Vagina (tissue), 2 donors: Measurements from ENCODE around the gene CYP11A1. TPM values are rescaled to one million over a fixed set of nuclear protein-coding genes. Genes with fewer than 3 reads are reported as not detected.

Experiments used
- DNase-seq, 2 donors: peaks; one replicate each; pipeline ENCODE4 v3.0.0-alpha.2; 2017; ENCODE audit errors: extremely low spot score in 2 of 2
- H3K27ac ChIP-seq: fragments of 200-600 bp; sonication (generic); one replicate; pipeline ENCODE4 v1.5.1; 2019
- H3K27me3 ChIP-seq: fragments of 200-600 bp; sonication (generic); one replicate; pipeline ENCODE4 v1.5.1; 2019
- H3K36me3 ChIP-seq, 2 donors: fragments of 200-600 bp; sonication (generic); one replicate each; pipeline ENCODE4 v1.5.1; 2017 to 2019
- H3K4me1 ChIP-seq: fragments of 200-600 bp; sonication (generic); one replicate; pipeline ENCODE4 v1.5.1; 2019
- H3K4me3 ChIP-seq, 2 donors: fragments of 200-600 bp; sonication (generic); 1 replicate in 1 of 2; 2 replicates in 1 of 2; pipeline ENCODE4 v1.5.1; 2016 to 2019
- H3K9me3 ChIP-seq: fragments of 200-600 bp; sonication (generic); one replicate; pipeline ENCODE4 v1.5.1; 2019
- CTCF ChIP-seq, 3 experiments: fragments of 450-650 bp in 2 of 3; fragments of 200-600 bp in 1 of 3; sonication (generic) in 1 of 3; IDR thresholded peaks; one replicate each; pipeline ENCODE4 v1.5.1; 2017 to 2019; ENCODE audit warnings: antibody characterized with exemption in 3 of 3, mild to moderate bottlenecking in 2 of 3, moderate library complexity in 2 of 3
- POLR2A ChIP-seq, 2 donors: fragments of 450-650 bp; IDR thresholded peaks; one replicate each; pipeline ENCODE4 v1.6.1; 2017; ENCODE audit warnings: antibody characterized with exemption in 2 of 2, mild to moderate bottlenecking in 2 of 2, moderate library complexity in 2 of 2
- POLR2AphosphoS5 ChIP-seq, 2 donors: sonication (generic); formaldehyde crosslinking; IDR thresholded peaks; one replicate each; pipeline ENCODE4 v1.9.0; 2017; ENCODE audit warnings: antibody characterized with exemption in 2 of 2, mild to moderate bottlenecking in 2 of 2, low read depth in 1 of 2; ENCODE audit not compliant: insufficient read depth in 1 of 2
- intact Hi-C: fragments of 100-400 bp; cut with DNase I; formaldehyde crosslinking; loops from one replicate; pipeline ENCODE4 v1.15.1; 2023
- total RNA-seq: library from RNA; depleted of rRNA; stranded (reverse); fragments of >200 nt; gene quantifications from one replicate; pipeline ENCODE4 v1.2.3, GENCODE V29; 2016

CYP11A1 gene
- total RNA-seq, 1 donor from 2014 or later: 8.8 TPM

GRCh38 chr15:74395319-74396145, 28.1 kb upstream of the CYP11A1 start:
- H3K27me3 ChIP-seq: no peaks in the 10 kb centered on the region
- no peaks in the 10 kb centered on the region for H3K9me3 ChIP-seq
- H3K4me1 ChIP-seq: no peaks in the 10 kb centered on the region
- H3K27ac ChIP-seq: no peak overlapping the region
- H3K4me3 ChIP-seq: no peak overlapping the region
- DNase-seq: no peak
- no peaks in the 10 kb centered on the region for H3K36me3 ChIP-seq
- no peak for TF ChIP-seq POLR2A (IDR thresholded peaks at IDR 0.05)
- no peak for TF ChIP-seq POLR2AphosphoS5 (IDR thresholded peaks at IDR 0.05; ENCODE audit: insufficient read depth in 1 of 2, low read depth in 1 of 2)
- TF ChIP-seq CTCF (IDR thresholded peaks at IDR 0.05): no peak
- intact Hi-C loops: no loop called here

DNA sequence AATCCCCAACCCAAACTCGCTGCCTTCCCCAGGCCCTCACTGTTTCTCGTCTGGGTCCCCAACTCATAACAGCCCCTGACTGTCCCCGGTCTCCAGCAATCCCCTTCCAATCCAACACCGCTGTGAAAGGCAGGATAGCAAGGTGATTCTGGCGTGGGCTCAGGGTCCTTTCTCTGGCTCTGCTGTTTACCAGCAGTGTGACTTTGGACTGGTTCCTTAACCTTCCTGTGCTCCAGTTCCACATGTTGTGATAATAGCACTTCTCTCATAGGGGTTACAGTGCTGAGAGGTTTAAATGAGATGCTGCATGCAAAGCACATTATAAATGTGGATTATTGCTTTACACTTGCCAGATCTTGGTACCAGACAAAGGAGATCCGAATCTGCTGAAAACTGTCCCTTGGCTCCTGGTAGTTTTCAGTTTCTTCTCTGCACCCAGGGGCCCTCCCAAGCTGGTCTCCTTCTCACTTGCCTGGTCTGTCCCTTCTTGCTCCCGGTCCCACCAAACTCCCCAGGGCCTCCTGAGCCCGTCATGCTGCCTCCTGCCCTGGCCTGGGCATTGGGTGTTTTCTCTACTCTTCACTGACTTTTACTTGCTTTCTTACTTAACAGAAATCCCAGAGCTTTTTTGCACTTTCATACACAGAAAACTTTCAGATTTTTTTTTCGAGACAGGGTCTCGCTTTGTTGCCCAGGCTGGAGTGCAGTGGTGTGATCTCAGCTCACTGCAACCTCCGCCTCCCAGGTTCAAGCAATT, 26.8 kb upstream of the CYP11A1 start:
- Histone ChIP-seq H3K9me3 (no peaks in the 10 kb centered on the region), H3K27ac (no peak overlapping the region), H3K36me3 (no peaks in the 10 kb centered on the region), H3K4me3 (no peak overlapping the region), H3K4me1 (no peaks in the 10 kb centered on the region), H3K27me3 (no peaks in the 10 kb centered on the region)
- no peak for DNase-seq
- intact Hi-C loops: no loop called here
- no peak for TF ChIP-seq CTCF (IDR thresholded peaks at IDR 0.05)
- no peak for TF ChIP-seq POLR2AphosphoS5 (IDR thresholded peaks at IDR 0.05; ENCODE audit: insufficient read depth in 1 of 2, low read depth in 1 of 2)
- no peak for TF ChIP-seq POLR2A (IDR thresholded peaks at IDR 0.05)

- Histone ChIP-seq H3K27ac (no peak overlapping the region), H3K4me1 (no peaks in the 10 kb centered on the region), H3K27me3 (no peaks in the 10 kb centered on the region), H3K36me3 (no peaks in the 10 kb centered on the region), H3K9me3 (no peaks in the 10 kb centered on the region), H3K4me3 (no peak overlapping the region)
- no peak for DNase-seq
- TF ChIP-seq CTCF (IDR thresholded peaks at IDR 0.05) (no peak), POLR2A (IDR thresholded peaks at IDR 0.05) (no peak), POLR2AphosphoS5 (IDR thresholded peaks at IDR 0.05; ENCODE audit: insufficient read depth in 1 of 2, low read depth in 1 of 2) (no peak)
- intact Hi-C loops: no loop called here
Measured at GRCh38 chr15:74393423-74393822, 26.0 kb upstream of the CYP11A1 start.

GRCh38 chr15:74392902-74393301, 25.5 kb upstream of the CYP11A1 start:
- Histone ChIP-seq H3K9me3 (no peaks in the 10 kb centered on the region), H3K27me3 (no peaks in the 10 kb centered on the region), H3K27ac (no peak overlapping the region), H3K36me3 (no peaks in the 10 kb centered on the region), H3K4me3 (no peak overlapping the region), H3K4me1 (no peaks in the 10 kb centered on the region)
- TF ChIP-seq POLR2A (IDR thresholded peaks at IDR 0.05) (no peak), CTCF (IDR thresholded peaks at IDR 0.05) (no peak), POLR2AphosphoS5 (IDR thresholded peaks at IDR 0.05; ENCODE audit: insufficient read depth in 1 of 2, low read depth in 1 of 2) (no peak)
- intact Hi-C loops: no loop called here
- no peak for DNase-seq

GRCh38 chr15:74392451-74392830, 25.0 kb upstream of the CYP11A1 start:
- intact Hi-C loops: no loop called here
- H3K4me1 ChIP-seq: no peaks in the 10 kb centered on the region
- no peaks in the 10 kb centered on the region for H3K27me3 ChIP-seq
- no peak for DNase-seq
- TF ChIP-seq POLR2AphosphoS5 (IDR thresholded peaks at IDR 0.05; ENCODE audit: insufficient read depth in 1 of 2, low read depth in 1 of 2) (no peak), CTCF (IDR thresholded peaks at IDR 0.05) (no peak), POLR2A (IDR thresholded peaks at IDR 0.05) (no peak)
- H3K27ac ChIP-seq: no peak overlapping the region
- H3K4me3 ChIP-seq: no peak overlapping the region
- H3K9me3 ChIP-seq: no peaks in the 10 kb centered on the region
- no peaks in the 10 kb centered on the region for H3K36me3 ChIP-seq
